B cell (primary cell): ENCODE measurements around the gene KRAS. TPM values are rescaled to one million over a fixed set of nuclear protein-coding genes. Genes with fewer than 3 reads are reported as not detected.

Experiments
- ATAC-seq: fragments of 200-7000 bp; cut with Tn5 transposase; one replicate; pipeline ENCODE4 v1.10.0; 2021; ENCODE audit warnings: low read depth, mild to moderate bottlenecking, moderate number of reproducible peaks, moderate library complexity
- CTCF ChIA-PET: fragments of 350-600 bp; sonication (Branson Sonifier 250); formaldehyde crosslinking; loops from one replicate; lab custom pipeline; 2021; ENCODE audit warnings: antibody characterized with exemption, inconsistent platforms; lab: Charles Lee
- POLR2A ChIA-PET: fragments of 350-600 bp; sonication (Branson Sonifier 250); formaldehyde crosslinking; loops from one replicate; lab custom pipeline; 2021; ENCODE audit warnings: antibody characterized with exemption; lab: Charles Lee
- DNase-seq: peaks from one replicate; pipeline ENCODE4 v3.0.0; 2013
- H2AFZ ChIP-seq: 2 replicates; pipeline ENCODE4 v1.6.1; 2012; ENCODE audit warnings: mild to moderate bottlenecking, low read depth, low read length; ENCODE audit not compliant: insufficient read depth, poor library complexity, severe bottlenecking
- H3K27ac ChIP-seq, 2 donors: 1 replicate in 1 of 2; 2 replicates in 1 of 2; pipeline ENCODE4 v1.5.1; 2012 to 2013; ENCODE audit warnings: low read length in 2 of 2, mild to moderate bottlenecking in 2 of 2, moderate library complexity in 1 of 2
- H3K27me3 ChIP-seq, 4 experiments: fragments of 200-600 bp in 1 of 4; sonication (generic) in 1 of 4; replicated peaks in 1 of 4; 1 replicate in 2 of 4; 2 replicates in 2 of 4; pipeline versions ENCODE4 v1.6.1 to v1.7.0; 2013 to 2016; ENCODE audit warnings: low read length in 3 of 4, mild to moderate bottlenecking in 2 of 4, mixed read lengths in 1 of 4, moderate library complexity in 1 of 4; ENCODE audit not compliant: insufficient read depth in 4 of 4, control insufficient read depth in 3 of 4; ENCODE audit errors: control extremely low read depth in 1 of 4
- H3K36me3 ChIP-seq, 2 experiments: replicated peaks in 1 of 2; 1 replicate in 1 of 2; 2 replicates in 1 of 2; pipeline versions ENCODE4 v1.6.1 to v1.7.1; 2013; ENCODE audit warnings: low read length in 1 of 2; ENCODE audit not compliant: insufficient read depth in 2 of 2, control insufficient read depth in 1 of 2; ENCODE audit errors: control extremely low read depth in 1 of 2, extremely low read depth in 1 of 2
- H3K4me1 ChIP-seq, 2 donors: fragments of 200-600 bp in 1 of 2; sonication (generic) in 1 of 2; 1 replicate in 1 of 2; 2 replicates in 1 of 2; pipeline versions ENCODE4 v1.5.1 to v1.6.1; 2013 to 2017; ENCODE audit warnings: low read length in 2 of 2; ENCODE audit not compliant: control insufficient read depth in 2 of 2, insufficient read depth in 2 of 2
- H3K4me2 ChIP-seq: replicated peaks from 2 replicates; pipeline ENCODE3; 2012; ENCODE audit warnings: mild to moderate bottlenecking, low read depth, low read length; ENCODE audit not compliant: poor library complexity, severe bottlenecking
- H3K4me3 ChIP-seq, 5 experiments: fragments of 200-600 bp in 1 of 5; sonication (generic) in 1 of 5; 1 replicate in 3 of 5; 2 replicates in 2 of 5; pipeline versions ENCODE4 v1.5.1 to v1.7.0; 2011 to 2016; ENCODE audit warnings: low read length in 4 of 5, mild to moderate bottlenecking in 4 of 5, low read depth in 2 of 5, control low read depth in 1 of 5, moderate library complexity in 1 of 5; ENCODE audit not compliant: insufficient read depth in 1 of 5; ENCODE audit errors: control extremely low read depth in 1 of 5, extremely low read depth in 1 of 5
- H3K79me2 ChIP-seq: fragments of 200-600 bp; sonication (generic); one replicate; pipeline ENCODE4 v1.6.0; 2016; ENCODE audit warnings: low read length; ENCODE audit not compliant: control insufficient read depth, insufficient read depth
- H3K9ac ChIP-seq: fragments of 200-600 bp; sonication (generic); 2 replicates; pipeline ENCODE4 v1.6.1; 2017; ENCODE audit warnings: mild to moderate bottlenecking, low read length, moderate library complexity
- H3K9me3 ChIP-seq, 3 donors: one replicate each; pipeline versions ENCODE4 v1.6.1 to v1.7.1; 2013; ENCODE audit warnings: low read length in 2 of 3; ENCODE audit not compliant: control insufficient read depth in 2 of 3, insufficient read depth in 1 of 3; ENCODE audit errors: control extremely low read depth in 1 of 3
- H4K20me1 ChIP-seq: 2 replicates; pipeline ENCODE4 v1.6.0; 2012; ENCODE audit warnings: mild to moderate bottlenecking, low read length; ENCODE audit not compliant: insufficient read depth, control insufficient read depth, poor library complexity, severe bottlenecking
- H3K27ac Mint-ChIP-seq: one replicate; pipeline ENCODE4 v1.8.0; 2021; ENCODE audit warnings: mixed read lengths
- H3K27me3 Mint-ChIP-seq: one replicate; pipeline ENCODE4 v1.8.0; 2021; ENCODE audit warnings: mixed read lengths
- H3K4me1 Mint-ChIP-seq: one replicate; pipeline ENCODE4 v1.8.0; 2021; ENCODE audit warnings: mixed read lengths
- H3K4me3 Mint-ChIP-seq: one replicate; pipeline ENCODE4 v1.8.0; 2021; ENCODE audit warnings: mixed read lengths
- H3K9me3 Mint-ChIP-seq: one replicate; pipeline ENCODE4 v1.8.0; 2022; ENCODE audit warnings: mixed read lengths; ENCODE audit not compliant: insufficient read depth
- EZH2 ChIP-seq: IDR thresholded peaks from 2 replicates; pipeline ENCODE4 v1.6.1; 2012; ENCODE audit warnings: borderline replicate concordance, low read depth, mild to moderate bottlenecking, moderate library complexity, low read length; ENCODE audit not compliant: insufficient read depth, poor library complexity, severe bottlenecking
- WGBS: methylation state at CpG from one replicate; pipeline ENCODE4 v1.1.5; 2013; ENCODE audit warnings: missing lambda C conversion rate; ENCODE audit not compliant: insufficient coverage; 5-methylcytosine and 5-hydroxymethylcytosine counted together
- intact Hi-C: fragments of 100-400 bp; cut with micrococcal nuclease; formaldehyde crosslinking; loops from one replicate; pipeline ENCODE4 v1.10.0; 2022
- polyA plus RNA-seq: library from polyadenylated mRNA; depleted of rRNA; stranded (reverse); fragments of >200 nt; gene quantifications from 2 replicates; pipeline ENCODE4 v1.2.3, GENCODE V29; 2012
- total RNA-seq, 2 donors: library from RNA; stranded (reverse); fragments of 120-200 nt in 1 of 2; gene quantifications; 1 replicate in 1 of 2; 2 replicates in 1 of 2; pipeline versions ENCODE4 v1.2.3 to v1.2.4, GENCODE V29; 2013 to 2022
- TF ChIP-seq, protein P1 (sequence below): fragments of 200-600 bp; IDR thresholded peaks from one replicate; pipeline ENCODE4 v1.8.0; 2022; ENCODE audit warnings: antibody characterized with exemption, mild to moderate bottlenecking

KRAS gene
- total and polyA plus RNA-seq, 2 donors (not counting 1 experiment from before 2014, with no cell fraction given): 7.2 to 41.8 TPM

DNA sequence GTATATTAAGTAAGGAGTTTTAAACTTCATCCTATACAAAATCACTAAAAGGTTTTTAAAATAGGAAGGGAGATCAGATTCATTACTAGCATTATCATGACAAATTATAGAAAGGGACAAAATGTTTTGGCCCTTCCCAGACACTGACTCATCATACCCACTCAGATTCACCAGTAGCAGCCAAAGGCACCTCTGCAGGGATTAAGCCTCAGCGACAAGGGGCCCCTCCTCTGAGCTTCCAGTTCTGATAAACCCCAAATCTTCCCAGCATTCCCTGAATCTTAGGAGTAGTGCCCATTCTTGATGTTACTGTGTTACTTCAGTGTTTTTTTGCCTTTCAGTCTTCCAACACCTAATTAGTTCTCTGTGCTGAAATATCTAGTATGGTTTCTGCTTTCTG is 14.5 kb downstream of the KRAS start:
- intact Hi-C loops: no loop called here
- no CpG with 5 or more reads among the region's 1 CpG for WGBS
- no peak for TF ChIP-seq EZH2
- TF ChIP-seq, protein P1, sequence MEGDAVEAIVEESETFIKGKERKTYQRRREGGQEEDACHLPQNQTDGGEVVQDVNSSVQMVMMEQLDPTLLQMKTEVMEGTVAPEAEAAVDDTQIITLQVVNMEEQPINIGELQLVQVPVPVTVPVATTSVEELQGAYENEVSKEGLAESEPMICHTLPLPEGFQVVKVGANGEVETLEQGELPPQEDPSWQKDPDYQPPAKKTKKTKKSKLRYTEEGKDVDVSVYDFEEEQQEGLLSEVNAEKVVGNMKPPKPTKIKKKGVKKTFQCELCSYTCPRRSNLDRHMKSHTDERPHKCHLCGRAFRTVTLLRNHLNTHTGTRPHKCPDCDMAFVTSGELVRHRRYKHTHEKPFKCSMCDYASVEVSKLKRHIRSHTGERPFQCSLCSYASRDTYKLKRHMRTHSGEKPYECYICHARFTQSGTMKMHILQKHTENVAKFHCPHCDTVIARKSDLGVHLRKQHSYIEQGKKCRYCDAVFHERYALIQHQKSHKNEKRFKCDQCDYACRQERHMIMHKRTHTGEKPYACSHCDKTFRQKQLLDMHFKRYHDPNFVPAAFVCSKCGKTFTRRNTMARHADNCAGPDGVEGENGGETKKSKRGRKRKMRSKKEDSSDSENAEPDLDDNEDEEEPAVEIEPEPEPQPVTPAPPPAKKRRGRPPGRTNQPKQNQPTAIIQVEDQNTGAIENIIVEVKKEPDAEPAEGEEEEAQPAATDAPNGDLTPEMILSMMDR: no peak
- no peaks in the 10 kb centered on the region for H3K27me3 Mint-ChIP-seq
- DNase-seq: no peak
- Histone ChIP-seq H3K36me3 (peaks cover 6 to 23% of the 10 kb centered on the region in 2 experiments), H3K4me2 (no peak overlapping the region), H2AFZ (no peak overlapping the region), H3K79me2 (peaks cover 66% of the 10 kb centered on the region), H3K27me3 (no peaks in the 10 kb centered on the region), H3K4me1 (no peaks in the 10 kb centered on the region), H3K27ac (no peak overlapping the region), H3K9ac (no peak overlapping the region), H3K9me3 (no peaks in the 10 kb centered on the region), H4K20me1 (peaks cover 19% of the 10 kb centered on the region), H3K4me3 (no peak overlapping the region)
- H3K4me1 Mint-ChIP-seq: peaks cover 4% of the 10 kb centered on the region
- no peaks in the 10 kb centered on the region for H3K9me3 Mint-ChIP-seq
- POLR2A ChIA-PET: interaction anchor here (0.5 kb wide), 1 partner anchor 15 kb away, joined by 3 read pairs; no protein-coding TSS in a partner anchor
- H3K27ac Mint-ChIP-seq: no peak overlapping the region
- no peak overlapping the region for H3K4me3 Mint-ChIP-seq
- CTCF ChIA-PET: no interaction called here
- no peak for ATAC-seq

DNA sequence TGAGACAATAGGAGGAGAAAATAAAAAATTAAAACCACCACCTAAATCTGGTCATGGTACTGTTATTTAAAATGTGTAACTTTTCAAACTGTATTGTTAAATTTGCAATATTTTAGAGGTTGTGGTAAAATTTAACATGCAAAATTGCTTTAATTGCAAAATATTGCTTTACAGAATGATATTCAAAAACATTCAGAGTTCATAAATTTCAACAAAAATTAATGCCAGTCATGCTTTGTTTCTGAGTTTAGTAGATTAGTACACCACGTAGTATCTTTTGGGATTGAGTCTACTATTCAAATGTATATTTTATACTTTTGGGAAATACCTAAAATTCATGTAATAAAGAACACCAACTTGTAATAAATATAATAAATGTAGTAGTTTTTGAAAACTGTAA is 37.4 kb downstream of the KRAS start:
- no peaks in the 10 kb centered on the region for H3K79me2 ChIP-seq
- Mint-ChIP-seq H3K9me3 (no peaks in the 10 kb centered on the region), H3K27ac (no peak overlapping the region), H3K4me3 (no peak overlapping the region), H3K27me3 (no peaks in the 10 kb centered on the region), H3K4me1 (no peaks in the 10 kb centered on the region)
- intact Hi-C loops: no loop called here
- no peaks in the 10 kb centered on the region for H4K20me1 ChIP-seq
- POLR2A ChIA-PET: no interaction called here
- TF ChIP-seq, protein P1: no peak
- TF ChIP-seq EZH2: no peak
- ATAC-seq (no peak), DNase-seq (no peak)
- H3K4me1 ChIP-seq: no peaks in the 10 kb centered on the region
- H3K36me3 ChIP-seq: peaks cover 4 to 10% of the 10 kb centered on the region in 2 experiments
- H3K9me3 ChIP-seq: no peaks in the 10 kb centered on the region
- H3K27me3 ChIP-seq: no peaks in the 10 kb centered on the region
- H3K4me3 ChIP-seq: no peak overlapping the region
- no peak overlapping the region for H2AFZ ChIP-seq
- WGBS: no CpG with 5 or more reads among the region's 1 CpG
- no peak overlapping the region for H3K27ac ChIP-seq
- CTCF ChIA-PET: interaction anchor here (0.9 to 1.0 kb wide), 2 partner anchors 26 to 58 kb away, joined by 3 read pairs; no protein-coding TSS in a partner anchor
- H3K9ac ChIP-seq: no peak overlapping the region
- H3K4me2 ChIP-seq: no peak overlapping the region
